Heart left ventricle (tissue), 13 donors: ENCODE data around the gene FN3K.

Experiments
- CTCF ChIP-seq, 12 donors: fragments of 200-600 bp; sonication (generic) in 4 of 12; IDR thresholded peaks; one replicate each; pipeline versions ENCODE4 v1.5.0 to v1.8.0; 2018 to 2022; ENCODE audit warnings: antibody characterized with exemption in 12 of 12, mild to moderate bottlenecking in 5 of 12
- POLR2A ChIP-seq, 2 donors: fragments of 450-650 bp; IDR thresholded peaks; one replicate each; pipeline ENCODE4 v1.6.1; 2017; ENCODE audit warnings: antibody characterized with exemption in 2 of 2, mild to moderate bottlenecking in 2 of 2, moderate library complexity in 2 of 2
- donor health status: ischemic (EF 13 %, LVEDD 7.1; RV severe dilation, severe dysfunction).
- donor health status: DM: no; HTN: yes; CAD: no.
- donor health status: DM: no; HTN: no; CAD: no.
- donor health status: ischemic (EF 25% LVEDD 6.9; RV normal size, moderate dysfunction).
- donor health status: ischemic (EF 25% LVEDD 5.7; RV mildly dilated, moderate dysfunction).
- donor health status: ischemic (EF 35%, LVEDD 5.7; RV mildly dilated, moderate dysfunction).
- donor health status: nonischemic (EF 11% LVEDD 7.7; RV severe dilation, severe dysfunction).
- donor health status: DM: yes; HTN: yes; CAD: no.
- donor health status: PGD.
- donor health status: ischemic (EF 29% LVEDD 5.4; RV normal size, mild dysfunction).
- donor health status: nonischemic (EF 23%, LVEDD 6.1; RV moderate dilation, normal function).

DNA sequence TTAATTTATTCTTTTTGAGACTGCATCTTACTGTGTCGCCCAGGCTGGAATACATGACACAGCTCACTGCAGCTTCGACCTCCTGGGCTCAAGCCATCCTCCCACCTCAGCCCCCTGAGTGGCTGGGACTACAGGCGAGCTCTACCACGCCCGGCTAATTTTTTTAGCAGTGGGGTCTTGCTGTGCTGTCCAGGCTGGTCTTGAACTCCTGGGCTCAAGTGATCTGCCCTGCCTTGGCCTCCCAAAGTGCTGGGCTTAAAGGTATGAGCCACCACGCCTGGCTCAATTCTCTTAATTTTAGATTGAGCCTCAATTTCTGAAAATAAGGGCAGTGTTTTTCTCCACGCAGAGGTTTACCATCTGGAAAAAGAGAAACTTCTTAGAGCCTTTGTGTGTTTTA lies 63.3 kb downstream of the FN3K start:
- TF ChIP-seq CTCF (IDR thresholded peaks at IDR 0.05) (no peak), POLR2A (IDR thresholded peaks at IDR 0.05) (no peak)
